ENCODE measurements around the gene DCD.

DCD gene

DNA sequence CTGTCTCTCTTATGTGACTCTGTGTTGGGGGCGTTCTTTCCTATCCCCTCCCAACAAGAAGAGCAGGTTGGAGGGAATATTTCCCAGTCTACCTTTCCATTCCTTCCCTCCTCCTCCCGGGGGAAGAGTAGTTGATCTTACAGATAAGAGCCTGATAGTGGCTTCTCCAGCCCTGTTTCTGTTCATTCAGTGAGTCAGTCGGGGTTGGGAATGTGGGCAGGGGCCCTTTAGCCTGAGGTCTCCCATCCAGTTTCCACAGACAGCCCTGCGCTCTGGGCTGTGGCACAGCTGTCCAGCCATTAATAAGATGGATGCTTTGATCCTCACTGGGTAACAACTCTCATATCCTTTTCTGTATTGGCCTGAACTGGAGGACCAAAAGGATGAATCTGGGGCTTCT is 41.6 kb downstream of the DCD start:
- no peaks in the 10 kb centered on the region for H3K36me3 ChIP-seq (ENCODE audit: insufficient read depth, low read length)
- H3K4me3 ChIP-seq (ENCODE audit: low read depth, low read length) = no peak overlapping the region
- H2AFZ ChIP-seq (ENCODE audit: low read length, unreplicated experiment) = no peak overlapping the region
- H3K4me1 ChIP-seq (ENCODE audit: control insufficient read depth, insufficient read depth, low read length, unreplicated experiment) = no peaks in the 10 kb centered on the region
- H3K79me2 ChIP-seq (ENCODE audit: control insufficient read depth, insufficient read depth, low read length, unreplicated experiment) = no peaks in the 10 kb centered on the region
- H3K27ac ChIP-seq (ENCODE audit: low read depth, low read length) = no peak overlapping the region
- H3K27me3 ChIP-seq (ENCODE audit: insufficient read depth, low read length) = peaks cover 56% of the 10 kb centered on the region

DNA sequence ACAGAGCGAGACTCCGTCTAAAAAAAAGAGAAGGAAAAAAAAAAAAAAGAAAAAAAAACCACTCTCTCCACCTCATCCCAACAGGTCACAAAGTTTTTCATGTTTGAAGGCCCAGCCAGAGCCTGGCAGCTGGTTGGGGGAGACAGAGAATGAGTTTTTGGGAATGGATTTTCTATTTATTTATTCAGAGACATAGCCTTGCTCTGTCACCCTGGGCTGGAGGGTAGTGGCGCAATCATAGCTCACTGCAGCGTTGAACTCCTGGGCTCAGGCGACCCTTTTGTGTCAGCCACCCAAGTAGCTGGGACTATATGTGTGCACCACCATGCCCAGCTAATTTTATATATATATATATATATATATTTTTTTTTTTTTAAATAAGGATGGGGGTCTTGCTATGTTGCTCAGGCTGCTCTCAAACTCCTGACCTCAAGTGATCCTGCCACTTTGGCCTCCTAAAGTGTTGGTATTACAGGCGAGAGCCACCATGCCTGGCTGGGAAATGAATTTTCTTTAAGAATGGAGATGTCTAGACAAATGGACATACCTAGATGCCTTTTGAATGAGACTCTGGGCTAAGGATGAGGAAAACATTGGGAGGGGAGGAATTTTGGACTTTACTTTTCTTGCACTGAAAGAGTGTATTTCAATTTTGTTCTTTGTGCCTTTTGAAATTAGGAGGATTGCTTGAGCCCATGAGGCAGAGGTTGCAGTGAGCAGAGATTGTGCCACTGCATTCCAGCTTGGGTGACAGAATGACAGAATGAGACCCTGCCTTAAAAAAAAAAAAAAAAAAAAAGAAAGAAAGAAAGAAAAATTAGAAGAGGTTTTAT is 42.8 kb downstream of the DCD start:
- no peak overlapping the region for H3K4me3 ChIP-seq (ENCODE audit: low read depth, low read length)
- H3K27me3 ChIP-seq (ENCODE audit: insufficient read depth, low read length) = peaks cover 44% of the 10 kb centered on the region
- no peaks in the 10 kb centered on the region for H3K79me2 ChIP-seq (ENCODE audit: control insufficient read depth, insufficient read depth, low read length, unreplicated experiment)
- H3K36me3 ChIP-seq (ENCODE audit: insufficient read depth, low read length) = no peaks in the 10 kb centered on the region
- no peaks in the 10 kb centered on the region for H3K4me1 ChIP-seq (ENCODE audit: control insufficient read depth, insufficient read depth, low read length, unreplicated experiment)
- H3K27ac ChIP-seq (ENCODE audit: low read depth, low read length) = no peak overlapping the region
- no peak overlapping the region for H2AFZ ChIP-seq (ENCODE audit: low read length, unreplicated experiment)

DNA sequence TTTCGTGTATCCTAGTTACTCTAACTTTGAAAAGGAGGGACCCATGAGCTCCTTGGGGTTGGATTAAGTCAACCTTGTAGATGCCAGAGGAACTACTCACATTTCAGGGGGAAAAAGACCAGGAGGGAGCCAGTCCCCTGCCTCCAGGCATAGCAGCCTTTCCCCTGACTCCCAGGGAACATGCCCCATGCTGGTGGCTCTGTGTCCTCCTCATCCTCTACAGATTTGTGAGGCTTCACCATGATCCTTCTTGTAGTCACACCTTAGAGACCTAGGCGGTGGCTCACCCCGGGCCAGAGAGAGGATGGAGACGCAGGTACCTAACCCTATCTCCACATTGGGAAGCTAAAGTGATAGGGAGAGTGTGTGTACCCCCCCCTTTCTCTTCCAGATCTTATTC is 43.7 kb downstream of the DCD start:
- no peaks in the 10 kb centered on the region for H3K79me2 ChIP-seq (ENCODE audit: control insufficient read depth, insufficient read depth, low read length, unreplicated experiment)
- H2AFZ ChIP-seq (ENCODE audit: low read length, unreplicated experiment) = no peak overlapping the region
- H3K4me1 ChIP-seq (ENCODE audit: control insufficient read depth, insufficient read depth, low read length, unreplicated experiment) = no peaks in the 10 kb centered on the region
- H3K27me3 ChIP-seq (ENCODE audit: insufficient read depth, low read length) = peaks cover 39% of the 10 kb centered on the region
- no peak overlapping the region for H3K27ac ChIP-seq (ENCODE audit: low read depth, low read length)
- no peaks in the 10 kb centered on the region for H3K36me3 ChIP-seq (ENCODE audit: insufficient read depth, low read length)
- no peak overlapping the region for H3K4me3 ChIP-seq (ENCODE audit: low read depth, low read length)

DNA sequence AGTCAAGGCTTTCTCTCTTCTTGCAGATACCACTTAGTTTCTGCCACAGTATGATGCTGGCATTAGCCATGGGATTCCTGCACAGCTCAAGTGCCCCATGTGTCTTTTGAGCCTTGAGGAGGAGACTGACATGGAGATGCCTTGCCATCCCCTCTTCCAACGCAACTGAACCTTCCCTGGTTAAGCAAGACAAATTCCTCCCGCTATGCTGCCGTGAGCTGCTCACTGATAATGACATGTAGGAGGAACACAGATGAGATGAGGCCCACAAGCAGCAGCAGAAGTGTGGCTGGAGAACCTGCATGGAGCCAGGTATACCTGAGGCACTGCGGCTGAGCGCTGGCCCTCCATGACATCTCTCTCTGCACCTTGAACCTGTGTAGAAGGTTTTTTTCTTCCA is 44.3 kb downstream of the DCD start:
- no peak overlapping the region for H3K4me3 ChIP-seq (ENCODE audit: low read depth, low read length)
- H3K27me3 ChIP-seq (ENCODE audit: insufficient read depth, low read length) = peaks cover 39% of the 10 kb centered on the region
- no peak overlapping the region for H2AFZ ChIP-seq (ENCODE audit: low read length, unreplicated experiment)
- no peak overlapping the region for H3K27ac ChIP-seq (ENCODE audit: low read depth, low read length)
- no peaks in the 10 kb centered on the region for H3K79me2 ChIP-seq (ENCODE audit: control insufficient read depth, insufficient read depth, low read length, unreplicated experiment)
- no peaks in the 10 kb centered on the region for H3K4me1 ChIP-seq (ENCODE audit: control insufficient read depth, insufficient read depth, low read length, unreplicated experiment)
- no peaks in the 10 kb centered on the region for H3K36me3 ChIP-seq (ENCODE audit: insufficient read depth, low read length)

DNA sequence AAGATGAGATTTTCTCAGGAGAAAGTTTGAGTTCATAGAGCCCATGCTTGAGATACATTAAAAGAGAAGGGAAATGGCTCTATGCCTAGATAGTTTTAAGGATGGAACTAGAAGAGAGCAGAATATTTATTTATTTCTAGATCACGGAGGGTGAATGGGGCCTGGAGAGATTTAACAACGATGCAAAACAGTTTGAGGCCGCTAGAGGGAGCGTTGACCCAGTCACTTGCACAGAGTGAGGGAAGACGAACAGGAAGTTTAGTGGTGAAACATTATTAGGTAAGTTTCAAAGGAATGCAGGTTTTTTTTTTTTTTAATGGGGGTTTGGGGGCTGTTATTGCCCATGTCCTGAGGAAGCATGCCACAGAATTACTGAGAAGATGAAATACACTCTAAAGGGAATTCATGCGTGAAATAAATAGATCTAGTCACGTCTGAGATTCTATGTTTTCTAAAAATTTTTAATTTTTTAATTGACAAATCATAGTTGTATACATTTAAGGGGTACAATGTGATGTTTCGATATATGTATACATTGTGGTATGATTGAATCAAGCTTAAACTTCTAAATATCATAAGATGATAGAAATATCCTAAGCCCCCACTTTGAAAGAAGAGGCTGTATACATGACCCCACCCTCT is 44.9 kb downstream of the DCD start:
- H3K4me1 ChIP-seq (ENCODE audit: control insufficient read depth, insufficient read depth, low read length, unreplicated experiment) = no peaks in the 10 kb centered on the region
- no peak overlapping the region for H3K27ac ChIP-seq (ENCODE audit: low read depth, low read length)
- no peaks in the 10 kb centered on the region for H3K79me2 ChIP-seq (ENCODE audit: control insufficient read depth, insufficient read depth, low read length, unreplicated experiment)
- H2AFZ ChIP-seq (ENCODE audit: low read length, unreplicated experiment) = no peak overlapping the region
- no peak overlapping the region for H3K4me3 ChIP-seq (ENCODE audit: low read depth, low read length)
- peaks cover 39% of the 10 kb centered on the region for H3K27me3 ChIP-seq (ENCODE audit: insufficient read depth, low read length)
- H3K36me3 ChIP-seq (ENCODE audit: insufficient read depth, low read length) = no peaks in the 10 kb centered on the region

DNA sequence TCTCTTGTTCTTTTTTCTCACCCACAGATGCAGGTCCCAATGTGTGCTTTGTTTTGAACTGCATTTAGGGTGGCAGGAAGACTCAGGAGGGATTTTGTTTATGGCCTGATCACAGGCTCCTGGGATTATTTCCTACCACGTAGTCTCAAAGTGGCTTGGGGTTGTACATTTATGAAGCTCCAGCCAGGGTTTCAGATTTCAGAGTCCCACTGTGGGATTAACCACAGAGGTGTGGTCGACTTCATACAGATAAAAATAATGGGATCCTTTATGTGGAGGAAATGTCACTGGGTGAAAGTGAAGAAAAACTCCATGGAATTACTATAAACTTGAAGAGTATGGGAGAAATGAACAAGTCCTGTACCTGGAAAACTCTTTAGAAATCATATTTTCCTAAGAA is 45.5 kb downstream of the DCD start:
- Histone ChIP-seq H2AFZ (ENCODE audit: low read length, unreplicated experiment) (no peak overlapping the region), H3K36me3 (ENCODE audit: insufficient read depth, low read length) (no peaks in the 10 kb centered on the region), H3K4me1 (ENCODE audit: control insufficient read depth, insufficient read depth, low read length, unreplicated experiment) (no peaks in the 10 kb centered on the region), H3K4me3 (ENCODE audit: low read depth, low read length) (no peak overlapping the region), H3K79me2 (ENCODE audit: control insufficient read depth, insufficient read depth, low read length, unreplicated experiment) (no peaks in the 10 kb centered on the region), H3K27me3 (ENCODE audit: insufficient read depth, low read length) (peaks cover 39% of the 10 kb centered on the region), H3K27ac (ENCODE audit: low read depth, low read length) (no peak overlapping the region)

DNA sequence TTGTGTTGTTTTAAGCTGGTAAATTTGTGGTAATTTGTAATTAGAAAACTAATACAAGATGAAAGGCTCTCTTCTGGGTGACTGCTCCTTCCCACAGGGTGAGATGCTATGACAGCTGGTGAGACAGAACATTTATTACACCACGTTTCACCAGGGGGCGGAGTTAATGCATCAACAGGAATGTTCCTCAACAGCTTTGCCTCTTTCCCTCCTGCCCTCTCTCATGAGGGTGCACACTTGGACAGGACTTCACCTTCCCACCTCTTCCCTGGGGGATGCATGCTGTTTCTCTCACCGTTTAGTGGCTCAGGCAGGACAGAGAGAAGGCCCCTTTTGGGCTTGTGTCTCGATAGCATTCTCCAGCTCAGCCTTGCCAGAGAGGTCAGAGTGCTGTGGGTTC is 46.3 kb downstream of the DCD start:
- H3K4me1 ChIP-seq (ENCODE audit: control insufficient read depth, insufficient read depth, low read length, unreplicated experiment) = no peaks in the 10 kb centered on the region
- H3K27ac ChIP-seq (ENCODE audit: low read depth, low read length) = no peak overlapping the region
- no peaks in the 10 kb centered on the region for H3K36me3 ChIP-seq (ENCODE audit: insufficient read depth, low read length)
- no peak overlapping the region for H3K4me3 ChIP-seq (ENCODE audit: low read depth, low read length)
- no peak overlapping the region for H2AFZ ChIP-seq (ENCODE audit: low read length, unreplicated experiment)
- H3K27me3 ChIP-seq (ENCODE audit: insufficient read depth, low read length) = peaks cover 31% of the 10 kb centered on the region
- H3K79me2 ChIP-seq (ENCODE audit: control insufficient read depth, insufficient read depth, low read length, unreplicated experiment) = no peaks in the 10 kb centered on the region

DNA sequence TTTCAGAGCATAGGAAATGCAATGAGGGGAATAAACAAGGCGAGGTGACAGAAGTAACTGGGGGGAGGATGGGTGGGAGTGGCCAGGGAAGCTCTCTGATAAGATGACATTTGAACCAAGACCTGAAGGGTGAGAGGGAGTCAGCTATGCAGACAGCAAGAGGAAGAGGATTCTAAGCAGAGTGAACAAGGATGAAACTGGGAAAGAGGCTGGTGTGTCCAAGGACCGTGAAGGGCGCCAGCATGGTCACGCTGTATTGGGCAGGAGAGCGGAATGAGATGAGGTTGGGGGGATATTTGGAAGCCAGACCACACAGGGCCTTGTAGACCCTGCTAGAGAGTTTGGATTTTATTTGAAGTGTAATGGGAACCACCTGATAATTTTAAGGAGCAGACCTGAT is 49.2 kb downstream of the DCD start:
- Histone ChIP-seq H3K4me3 (ENCODE audit: low read depth, low read length) (no peak overlapping the region), H3K27me3 (ENCODE audit: insufficient read depth, low read length) (peaks cover 39% of the 10 kb centered on the region), H3K27ac (ENCODE audit: low read depth, low read length) (no peak overlapping the region), H3K79me2 (ENCODE audit: control insufficient read depth, insufficient read depth, low read length, unreplicated experiment) (no peaks in the 10 kb centered on the region), H2AFZ (ENCODE audit: low read length, unreplicated experiment) (no peak overlapping the region), H3K4me1 (ENCODE audit: control insufficient read depth, insufficient read depth, low read length, unreplicated experiment) (no peaks in the 10 kb centered on the region), H3K36me3 (ENCODE audit: insufficient read depth, low read length) (no peaks in the 10 kb centered on the region)

DNA sequence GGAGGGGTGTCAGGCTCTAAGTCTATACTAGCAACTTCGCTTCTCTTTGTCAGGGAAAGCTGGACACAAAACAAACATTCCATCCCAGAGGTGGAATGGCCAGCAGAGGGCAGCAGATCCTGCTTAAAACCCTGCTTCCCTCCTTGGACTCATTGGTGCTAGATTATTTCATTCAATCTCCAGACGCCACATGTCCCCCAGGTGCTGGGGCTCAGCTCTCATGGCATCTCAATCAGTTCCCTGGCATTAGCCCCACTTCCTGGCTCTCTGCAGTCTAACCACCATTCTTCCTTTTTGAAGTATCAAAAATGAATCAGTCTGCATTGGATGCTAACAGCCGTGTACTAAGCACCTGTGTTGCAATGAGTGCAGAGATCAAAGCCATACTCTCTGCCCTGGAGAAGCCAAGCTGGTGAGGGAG is 51.6 kb downstream of the DCD start:
- H3K27me3 ChIP-seq (ENCODE audit: insufficient read depth, low read length) = peaks cover 50% of the 10 kb centered on the region
- no peaks in the 10 kb centered on the region for H3K36me3 ChIP-seq (ENCODE audit: insufficient read depth, low read length)
- no peak overlapping the region for H2AFZ ChIP-seq (ENCODE audit: low read length, unreplicated experiment)
- no peaks in the 10 kb centered on the region for H3K4me1 ChIP-seq (ENCODE audit: control insufficient read depth, insufficient read depth, low read length, unreplicated experiment)
- no peak overlapping the region for H3K27ac ChIP-seq (ENCODE audit: low read depth, low read length)
- H3K4me3 ChIP-seq (ENCODE audit: low read depth, low read length) = no peak overlapping the region
- no peaks in the 10 kb centered on the region for H3K79me2 ChIP-seq (ENCODE audit: control insufficient read depth, insufficient read depth, low read length, unreplicated experiment)

DNA sequence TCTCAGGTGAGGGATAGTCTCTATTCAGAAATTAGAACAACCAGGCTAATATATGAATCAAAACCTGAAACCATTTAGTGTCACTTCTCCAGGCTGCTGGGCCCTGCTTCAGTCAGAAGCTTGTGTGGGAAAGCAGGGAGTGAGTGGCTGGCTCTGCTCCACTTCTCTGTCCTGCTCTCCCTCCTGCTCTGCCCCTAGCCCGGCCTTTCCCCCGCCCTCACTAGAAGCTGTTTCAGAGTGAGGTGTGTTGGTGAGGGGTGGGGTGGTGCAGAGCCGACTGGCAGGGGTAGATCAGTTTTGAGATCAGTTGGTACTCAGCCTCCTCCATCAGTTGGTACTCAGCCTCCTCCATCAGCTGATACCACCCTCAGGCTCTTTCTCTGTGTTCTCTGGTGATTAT is 52.7 kb downstream of the DCD start:
- H3K27me3 ChIP-seq (ENCODE audit: insufficient read depth, low read length) = peaks cover 55% of the 10 kb centered on the region
- H3K79me2 ChIP-seq (ENCODE audit: control insufficient read depth, insufficient read depth, low read length, unreplicated experiment) = no peaks in the 10 kb centered on the region
- no peaks in the 10 kb centered on the region for H3K36me3 ChIP-seq (ENCODE audit: insufficient read depth, low read length)
- H3K4me3 ChIP-seq (ENCODE audit: low read depth, low read length) = no peak overlapping the region
- H3K4me1 ChIP-seq (ENCODE audit: control insufficient read depth, insufficient read depth, low read length, unreplicated experiment) = no peaks in the 10 kb centered on the region
- H3K27ac ChIP-seq (ENCODE audit: low read depth, low read length) = no peak overlapping the region
- H2AFZ ChIP-seq (ENCODE audit: low read length, unreplicated experiment) = no peak overlapping the region
